DOHH2 (cell line): Measurements from ENCODE around the gene MLLT3.

Source experiments
- H3F3A ChIP-seq: fragments of 200-600 bp; sonication (generic), shearing (Covaris generic); 2 replicates; pipeline ENCODE4 v1.6.0; 2016; ENCODE audit warnings: antibody characterized with exemption, mild to moderate bottlenecking; ENCODE audit not compliant: control insufficient read depth, insufficient read depth
- H3K27ac ChIP-seq: fragments of 200-600 bp; sonication (generic); 2 replicates; pipeline ENCODE4 v1.5.1; 2014; ENCODE audit warnings: low read depth, mild to moderate bottlenecking, low read length, moderate library complexity
- H3K27me3 ChIP-seq: fragments of 200-600 bp; sonication (generic); 2 replicates; pipeline ENCODE4 v1.6.1; 2014; ENCODE audit warnings: mild to moderate bottlenecking, low read length, mixed read lengths; ENCODE audit not compliant: control insufficient read depth
- H3K36me3 ChIP-seq: fragments of 200-600 bp; sonication (generic); 2 replicates; pipeline ENCODE4 v1.6.1; 2014; ENCODE audit warnings: mild to moderate bottlenecking, low read length, moderate library complexity, mixed read lengths; ENCODE audit not compliant: control insufficient read depth
- H3K4me1 ChIP-seq: fragments of 200-600 bp; sonication (generic); 2 replicates; pipeline ENCODE4 v1.6.1; 2014; ENCODE audit warnings: mild to moderate bottlenecking, low read length, mixed read lengths; ENCODE audit not compliant: control insufficient read depth
- H3K4me2 ChIP-seq: fragments of 200-600 bp; sonication (generic); 2 replicates; pipeline ENCODE4 v1.6.0; 2014; ENCODE audit warnings: mild to moderate bottlenecking, low read length, moderate library complexity
- H3K4me3 ChIP-seq: fragments of 200-600 bp; sonication (generic); 2 replicates; pipeline ENCODE4 v1.5.1; 2014; ENCODE audit warnings: mild to moderate bottlenecking, low read length, mixed read lengths
- H3K79me2 ChIP-seq: fragments of 200-600 bp; sonication (generic); 2 replicates; pipeline ENCODE4 v1.6.1; 2014; ENCODE audit warnings: mild to moderate bottlenecking, low read length, mixed read lengths; ENCODE audit not compliant: control insufficient read depth
- H3K9me2 ChIP-seq: fragments of 200-600 bp; sonication (generic); replicated peaks from 2 replicates; pipeline ENCODE4 v1.6.1; 2014; ENCODE audit warnings: mild to moderate bottlenecking, low read length, mixed read lengths; ENCODE audit not compliant: control insufficient read depth
- H3K9me3 ChIP-seq: fragments of 200-600 bp; sonication (generic); 2 replicates; pipeline ENCODE4 v1.6.1; 2014; ENCODE audit warnings: antibody characterized with exemption, low read length, mixed read lengths; ENCODE audit not compliant: control insufficient read depth, insufficient read depth
- H4K20me1 ChIP-seq: fragments of 200-600 bp; sonication (generic); 2 replicates; pipeline ENCODE4 v1.6.0; 2014; ENCODE audit warnings: low read depth, mild to moderate bottlenecking, antibody characterized with exemption, low read length, moderate library complexity; ENCODE audit not compliant: control insufficient read depth, insufficient read depth
- EZH2phosphoT487 ChIP-seq: fragments of 200-600 bp; sonication (generic); IDR thresholded peaks from 2 replicates; pipeline ENCODE4 v1.6.1; 2017; ENCODE audit warnings: borderline replicate concordance, mild to moderate bottlenecking, antibody characterized with exemption, low read length, moderate library complexity, mixed read lengths
- TF ChIP-seq, protein P1 (sequence below): fragments of 200-600 bp; sonication (generic); IDR thresholded peaks from one replicate; pipeline ENCODE4 v1.5.1; 2014; ENCODE audit warnings: antibody characterized with exemption, mild to moderate bottlenecking, low read depth, low read length; ENCODE audit not compliant: poor library complexity, severe bottlenecking

The MLLT3 gene

DNA sequence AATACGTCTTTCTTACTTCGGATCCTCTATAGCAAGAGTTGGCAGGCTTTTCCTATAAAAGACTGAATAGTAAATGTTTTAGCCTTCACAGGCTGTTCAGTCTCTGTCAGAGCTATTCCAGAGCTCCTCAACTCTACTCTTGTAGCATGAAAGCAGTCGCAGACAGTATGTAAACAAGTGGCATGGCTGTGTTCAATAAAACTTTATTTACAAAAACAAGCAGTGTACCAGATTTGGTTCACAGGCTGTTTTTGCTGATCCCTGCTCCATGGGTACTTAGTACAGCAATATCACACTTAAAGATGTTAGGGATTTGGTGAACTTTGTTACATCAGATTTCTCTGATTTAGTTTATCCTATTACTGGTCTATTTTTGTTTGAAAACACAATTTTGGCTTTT is 235.2 kb downstream of the MLLT3 start:
- Histone ChIP-seq H3K27me3 (no peaks in the 10 kb centered on the region), H3K36me3 (no peaks in the 10 kb centered on the region), H3K4me3 (no peak overlapping the region), H3K9me2 (no peaks in the 10 kb centered on the region), H4K20me1 (no peaks in the 10 kb centered on the region), H3K79me2 (no peaks in the 10 kb centered on the region), H3K4me2 (no peak overlapping the region), H3K27ac (no peak overlapping the region), H3K4me1 (peaks cover 6% of the 10 kb centered on the region; the same call in 1 of the 2 replicates), H3F3A (no peaks in the 10 kb centered on the region), H3K9me3 (no peaks in the 10 kb centered on the region)
- TF ChIP-seq EZH2phosphoT487, result no peak
- TF ChIP-seq, protein P1, sequence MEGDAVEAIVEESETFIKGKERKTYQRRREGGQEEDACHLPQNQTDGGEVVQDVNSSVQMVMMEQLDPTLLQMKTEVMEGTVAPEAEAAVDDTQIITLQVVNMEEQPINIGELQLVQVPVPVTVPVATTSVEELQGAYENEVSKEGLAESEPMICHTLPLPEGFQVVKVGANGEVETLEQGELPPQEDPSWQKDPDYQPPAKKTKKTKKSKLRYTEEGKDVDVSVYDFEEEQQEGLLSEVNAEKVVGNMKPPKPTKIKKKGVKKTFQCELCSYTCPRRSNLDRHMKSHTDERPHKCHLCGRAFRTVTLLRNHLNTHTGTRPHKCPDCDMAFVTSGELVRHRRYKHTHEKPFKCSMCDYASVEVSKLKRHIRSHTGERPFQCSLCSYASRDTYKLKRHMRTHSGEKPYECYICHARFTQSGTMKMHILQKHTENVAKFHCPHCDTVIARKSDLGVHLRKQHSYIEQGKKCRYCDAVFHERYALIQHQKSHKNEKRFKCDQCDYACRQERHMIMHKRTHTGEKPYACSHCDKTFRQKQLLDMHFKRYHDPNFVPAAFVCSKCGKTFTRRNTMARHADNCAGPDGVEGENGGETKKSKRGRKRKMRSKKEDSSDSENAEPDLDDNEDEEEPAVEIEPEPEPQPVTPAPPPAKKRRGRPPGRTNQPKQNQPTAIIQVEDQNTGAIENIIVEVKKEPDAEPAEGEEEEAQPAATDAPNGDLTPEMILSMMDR, result no peak

DNA sequence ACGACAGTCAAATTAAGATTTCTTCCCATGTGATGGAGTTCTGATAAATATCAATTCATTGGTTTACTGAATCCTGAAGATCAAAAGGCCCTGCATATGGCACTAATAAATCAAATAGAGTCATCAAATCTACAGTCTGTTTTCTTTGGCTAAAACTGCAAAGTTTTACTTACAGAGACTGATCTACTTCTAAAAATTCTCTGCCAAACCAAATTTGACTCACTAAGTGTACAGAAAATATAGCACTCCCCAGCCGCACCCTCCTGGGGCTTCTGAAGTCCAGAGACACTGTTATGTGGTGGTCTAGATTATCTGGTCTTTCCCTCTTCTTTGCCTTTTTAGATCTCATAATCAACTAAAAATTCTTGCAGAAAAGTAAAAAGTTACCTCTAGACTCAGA is 237.7 kb downstream of the MLLT3 start:
- Histone ChIP-seq H3K79me2 (no peaks in the 10 kb centered on the region), H3K9me3 (no peaks in the 10 kb centered on the region), H3K4me1 (peaks cover 16% of the 10 kb centered on the region), H4K20me1 (no peaks in the 10 kb centered on the region), H3F3A (no peaks in the 10 kb centered on the region), H3K27ac (no peak overlapping the region), H3K9me2 (no peaks in the 10 kb centered on the region), H3K4me3 (no peak overlapping the region), H3K36me3 (no peaks in the 10 kb centered on the region), H3K27me3 (no peaks in the 10 kb centered on the region), H3K4me2 (no peak overlapping the region)
- no peak for TF ChIP-seq EZH2phosphoT487

DNA sequence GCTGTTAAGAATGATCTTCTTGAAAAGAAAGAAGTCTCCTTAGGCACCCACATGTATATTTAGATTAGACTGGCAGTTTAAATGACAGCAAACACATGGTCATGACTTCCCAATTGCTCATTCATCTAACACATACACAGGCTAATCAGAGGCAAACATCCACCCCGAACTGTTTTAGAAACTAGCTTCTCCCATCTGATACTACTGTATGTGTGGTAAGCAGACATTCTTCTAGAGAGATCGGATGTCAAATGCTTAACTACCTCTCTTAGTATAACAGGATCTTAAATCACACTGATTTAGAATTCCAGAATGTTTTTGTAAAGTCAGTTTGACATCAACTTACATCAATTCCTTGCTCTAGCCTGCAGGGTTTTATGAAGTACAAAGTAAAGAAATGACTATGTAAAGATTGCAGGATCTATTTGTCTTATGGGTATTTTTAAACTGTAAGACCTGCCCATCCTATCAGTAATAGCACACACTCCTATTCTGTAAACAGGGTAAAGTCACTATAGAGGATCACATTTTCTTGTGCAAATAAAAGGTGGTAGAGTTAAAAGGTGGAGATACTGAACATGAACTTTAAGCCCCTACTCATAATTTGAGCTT is 239.7 kb downstream of the MLLT3 start:
- no peak overlapping the region for H3K4me3 ChIP-seq
- H3K36me3 ChIP-seq, result no peaks in the 10 kb centered on the region
- H3K27ac ChIP-seq, result no peak overlapping the region
- H3K79me2 ChIP-seq, result no peaks in the 10 kb centered on the region
- no peak overlapping the region for H3K4me2 ChIP-seq
- H4K20me1 ChIP-seq, result no peaks in the 10 kb centered on the region
- H3F3A ChIP-seq, result no peaks in the 10 kb centered on the region
- no peak for TF ChIP-seq EZH2phosphoT487
- TF ChIP-seq, protein P1, result no peak
- H3K9me3 ChIP-seq, result no peaks in the 10 kb centered on the region
- peaks cover 36% of the 10 kb centered on the region for H3K4me1 ChIP-seq
- H3K27me3 ChIP-seq, result no peaks in the 10 kb centered on the region
- no peaks in the 10 kb centered on the region for H3K9me2 ChIP-seq

DNA sequence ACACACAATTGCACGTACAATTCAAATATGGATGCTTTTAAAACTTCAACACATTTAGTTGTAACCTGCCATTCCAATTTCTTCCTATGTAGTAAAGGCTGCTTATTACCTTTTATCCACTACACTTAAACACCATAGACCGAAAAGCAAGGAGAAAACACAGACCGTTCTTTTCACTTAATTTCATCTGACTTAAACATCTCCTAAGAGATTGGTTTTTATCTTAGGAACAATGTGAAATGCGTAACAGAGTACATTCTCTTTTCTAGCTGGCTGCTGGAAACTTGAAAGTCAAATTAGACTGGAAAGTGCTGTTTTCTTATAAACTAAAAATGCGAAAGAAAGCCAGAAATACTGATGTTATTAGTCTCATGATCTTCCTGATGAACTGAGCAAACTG is 241.8 kb downstream of the MLLT3 start:
- Histone ChIP-seq H3K4me1 (peaks cover 55% of the 10 kb centered on the region), H3K36me3 (no peaks in the 10 kb centered on the region), H3K9me2 (no peaks in the 10 kb centered on the region), H3K27me3 (no peaks in the 10 kb centered on the region), H3F3A (no peaks in the 10 kb centered on the region), H3K27ac (no peak overlapping the region), H3K4me2 (no peak overlapping the region), H3K9me3 (no peaks in the 10 kb centered on the region), H4K20me1 (no peaks in the 10 kb centered on the region), H3K79me2 (no peaks in the 10 kb centered on the region), H3K4me3 (no peak overlapping the region)
- TF ChIP-seq EZH2phosphoT487, result no peak
